ENCODE data around the gene ELOA. TPM values are rescaled to one million over a fixed set of nuclear protein-coding genes. Genes with fewer than 3 reads are reported as not detected.

The ELOA gene
- total RNA-seq, 2 experiments from 2014 or later, result 29.7 to 29.9 TPM

DNA sequence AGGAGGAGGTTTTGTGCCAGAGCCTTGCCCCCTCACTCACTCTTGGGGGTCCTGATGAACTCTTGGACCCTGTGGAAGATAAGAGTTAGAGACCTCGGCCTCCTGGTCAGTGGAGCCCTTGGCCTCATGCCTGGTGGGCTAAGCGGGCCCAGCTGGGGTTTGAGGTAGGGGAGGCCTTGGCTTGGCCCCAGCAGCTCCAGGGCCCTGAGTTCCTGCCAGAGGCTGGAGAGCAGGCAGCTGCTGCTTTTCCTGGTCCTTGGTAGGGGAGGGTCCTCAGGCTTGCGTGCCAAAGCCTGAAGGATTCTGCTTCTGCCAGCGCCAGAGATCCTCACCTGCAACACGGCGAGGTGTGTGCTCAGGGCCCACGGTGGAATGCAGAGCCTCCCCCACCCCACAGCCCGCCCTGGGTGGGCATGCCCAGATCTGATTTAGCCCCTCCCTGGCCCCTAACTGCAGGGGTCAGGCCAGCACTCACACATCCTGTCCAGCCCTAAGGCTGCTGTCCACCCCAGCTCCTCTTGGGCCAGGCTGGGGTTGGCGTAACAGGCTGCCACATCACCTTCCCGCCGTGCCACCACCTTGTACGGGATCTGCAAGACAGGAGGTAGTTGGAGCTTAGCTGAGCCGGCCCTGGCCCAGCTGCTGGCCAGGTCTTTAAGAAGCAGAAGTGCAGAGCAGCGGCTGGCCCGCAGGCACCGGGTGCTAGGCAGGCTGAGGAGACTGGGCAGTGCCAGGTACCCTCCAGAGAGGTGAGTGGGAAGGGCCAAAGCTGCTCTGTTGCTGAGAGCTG, 52.6 kb downstream of the ELOA start:
- intact Hi-C loops (cut with micrococcal nuclease), result no loop called here
- H3K4me1 Mint-ChIP-seq (ENCODE audit: low read depth), result peaks cover 22% of the 10 kb centered on the region
- no peaks in the 10 kb centered on the region for H3K9me3 Mint-ChIP-seq
- ATAC-seq, result no peak
- no peak overlapping the region for H3K27ac Mint-ChIP-seq
- DNase-seq, result no peak
- TF ChIP-seq, protein P1, sequence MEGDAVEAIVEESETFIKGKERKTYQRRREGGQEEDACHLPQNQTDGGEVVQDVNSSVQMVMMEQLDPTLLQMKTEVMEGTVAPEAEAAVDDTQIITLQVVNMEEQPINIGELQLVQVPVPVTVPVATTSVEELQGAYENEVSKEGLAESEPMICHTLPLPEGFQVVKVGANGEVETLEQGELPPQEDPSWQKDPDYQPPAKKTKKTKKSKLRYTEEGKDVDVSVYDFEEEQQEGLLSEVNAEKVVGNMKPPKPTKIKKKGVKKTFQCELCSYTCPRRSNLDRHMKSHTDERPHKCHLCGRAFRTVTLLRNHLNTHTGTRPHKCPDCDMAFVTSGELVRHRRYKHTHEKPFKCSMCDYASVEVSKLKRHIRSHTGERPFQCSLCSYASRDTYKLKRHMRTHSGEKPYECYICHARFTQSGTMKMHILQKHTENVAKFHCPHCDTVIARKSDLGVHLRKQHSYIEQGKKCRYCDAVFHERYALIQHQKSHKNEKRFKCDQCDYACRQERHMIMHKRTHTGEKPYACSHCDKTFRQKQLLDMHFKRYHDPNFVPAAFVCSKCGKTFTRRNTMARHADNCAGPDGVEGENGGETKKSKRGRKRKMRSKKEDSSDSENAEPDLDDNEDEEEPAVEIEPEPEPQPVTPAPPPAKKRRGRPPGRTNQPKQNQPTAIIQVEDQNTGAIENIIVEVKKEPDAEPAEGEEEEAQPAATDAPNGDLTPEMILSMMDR (IDR thresholded peaks at IDR 0.05), result no peak
- no peaks in the 10 kb centered on the region for H3K27me3 Mint-ChIP-seq
- CTCF ChIA-PET, result interaction anchor here (1.2 to 3.9 kb wide), 2 partner anchors 15 to 25 kb away, joined by 3 to 18 read pairs; no protein-coding TSS in a partner anchor
- POLR2A ChIA-PET, result interaction anchor here (16.5 kb wide), 1 partner anchor 17 kb away, joined by 168 read pairs; the partner anchor contains the start of gene PITHD1
- no peak overlapping the region for H3K4me3 Mint-ChIP-seq
- peaks cover 36% of the 10 kb centered on the region for H3K36me3 Mint-ChIP-seq (ENCODE audit: low read depth)

DNA sequence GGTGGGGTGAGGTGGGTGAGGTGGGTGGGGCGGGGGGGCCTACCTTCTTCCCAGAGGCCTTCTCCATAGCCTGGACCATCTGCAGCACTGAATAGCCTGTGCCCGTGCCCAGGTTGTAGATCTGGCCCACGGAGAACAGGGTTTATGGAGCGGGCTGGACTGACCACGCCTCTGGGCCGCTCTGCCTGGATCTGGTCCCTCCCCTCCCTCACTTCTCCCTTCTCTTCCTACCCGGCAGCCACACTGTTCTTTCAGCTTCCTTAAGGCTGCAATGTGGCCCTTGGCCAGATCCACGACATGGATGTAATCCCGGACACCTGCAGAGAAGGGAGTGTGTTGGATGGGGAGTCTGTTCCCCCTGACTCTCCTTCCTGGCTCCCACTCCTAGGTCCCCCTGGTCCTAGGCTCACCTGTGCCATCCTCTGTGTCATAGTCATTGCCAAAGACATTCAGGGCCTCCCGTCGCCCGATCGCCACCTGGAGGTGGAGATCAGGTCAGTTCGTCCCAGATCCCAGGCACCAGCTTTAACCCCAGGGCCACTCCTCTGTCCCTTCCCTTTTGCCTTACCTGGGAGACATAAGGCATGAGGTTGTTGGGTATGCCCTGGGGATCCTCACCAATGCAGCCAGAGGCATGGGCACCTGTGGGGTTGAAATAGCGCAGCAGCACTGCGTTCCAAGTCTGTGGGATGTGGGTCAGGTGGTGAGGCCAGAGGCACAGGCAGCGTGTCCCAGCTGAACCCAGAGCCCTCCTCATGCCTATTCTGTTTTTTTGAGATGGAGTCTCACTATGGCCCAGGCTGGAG, 53.4 kb downstream of the ELOA start:
- DNase-seq (no peak), ATAC-seq (no peak)
- Mint-ChIP-seq H3K27me3 (no peaks in the 10 kb centered on the region), H3K4me3 (no peak overlapping the region), H3K9me3 (no peaks in the 10 kb centered on the region), H3K36me3 (ENCODE audit: low read depth) (peaks cover 31% of the 10 kb centered on the region), H3K4me1 (ENCODE audit: low read depth) (peaks cover 22% of the 10 kb centered on the region), H3K27ac (no peak overlapping the region)
- CTCF ChIA-PET, result interaction anchor here (0.9 to 3.9 kb wide), 2 partner anchors 12 to 25 kb away, joined by 3 to 18 read pairs; no protein-coding TSS in a partner anchor
- TF ChIP-seq, protein P1 (IDR thresholded peaks at IDR 0.05), result no peak
- POLR2A ChIA-PET, result interaction anchor here (0.6 to 16.5 kb wide), 2 partner anchors 18 to 609 kb away, joined by 3 to 168 read pairs; partner anchors contain the start of gene PITHD1
- intact Hi-C loops (cut with micrococcal nuclease), result no loop called here

DNA sequence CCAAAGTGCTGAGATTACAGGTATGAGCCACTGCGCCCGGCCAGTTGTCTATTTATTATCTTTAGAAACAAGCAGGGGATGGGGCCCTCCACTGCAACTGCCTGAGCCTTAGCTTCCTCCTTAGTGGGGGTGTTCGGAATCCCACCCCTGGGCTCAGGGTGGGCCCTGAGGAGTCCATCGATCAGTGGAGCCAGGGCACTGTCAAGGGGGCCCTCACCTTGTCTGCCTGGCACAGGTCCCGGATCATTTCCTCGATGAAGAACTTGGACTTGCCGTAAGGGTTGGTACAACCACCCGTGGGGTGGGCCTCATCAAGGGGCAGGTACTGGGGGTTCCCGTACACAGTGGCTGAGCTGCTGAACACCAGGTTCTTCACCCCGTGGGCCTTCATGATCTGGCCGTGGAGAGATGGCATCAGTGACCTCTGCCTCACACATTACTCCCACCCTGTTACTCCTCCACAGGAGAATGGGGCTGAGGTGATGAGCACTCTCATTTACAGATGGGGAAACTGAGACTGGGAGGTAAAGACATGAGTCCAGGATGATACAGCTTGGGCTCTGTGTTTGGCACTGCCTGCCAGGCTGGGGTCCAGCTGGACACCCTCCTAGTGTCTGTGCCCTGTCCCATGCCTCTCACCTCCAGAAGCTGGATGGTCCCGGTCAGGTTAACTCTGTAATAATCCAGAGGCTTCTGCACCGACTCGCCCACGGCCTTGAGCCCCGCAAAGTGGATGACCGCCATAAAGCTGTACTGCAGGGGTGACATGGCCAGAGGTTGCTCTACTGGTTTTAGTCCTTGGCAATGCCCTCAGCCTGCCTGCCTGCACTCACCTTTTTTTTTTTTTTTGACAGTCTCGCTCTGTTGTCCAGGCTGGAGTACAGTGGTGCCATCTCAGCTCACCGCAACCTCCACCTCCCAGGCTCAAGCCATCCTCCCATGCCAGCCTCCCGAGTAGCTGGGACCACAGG, 54.5 kb downstream of the ELOA start:
- H3K4me1 Mint-ChIP-seq (ENCODE audit: low read depth), result peaks cover 16% of the 10 kb centered on the region
- ChIA-PET POLR2A (interaction anchor here (0.6 to 16.5 kb wide), 4 partner anchors 9 to 610 kb away, joined by 3 to 168 read pairs (median 3); partner anchors contain the start of gene PITHD1), CTCF (interaction anchor here (0.5 to 5.5 kb wide), 7 partner anchors 9 to 296 kb away, joined by 3 to 47 read pairs (median 4); no protein-coding TSS in a partner anchor)
- intact Hi-C loops (cut with micrococcal nuclease), result no loop called here
- ATAC-seq (no peak), DNase-seq (no peak)
- TF ChIP-seq, protein P1 (IDR thresholded peaks at IDR 0.05), result no peak
- H3K27ac Mint-ChIP-seq, result no peak overlapping the region
- no peaks in the 10 kb centered on the region for H3K9me3 Mint-ChIP-seq
- H3K27me3 Mint-ChIP-seq, result no peaks in the 10 kb centered on the region
- peaks cover 29% of the 10 kb centered on the region for H3K36me3 Mint-ChIP-seq (ENCODE audit: low read depth)
- H3K4me3 Mint-ChIP-seq, result no peak overlapping the region

DNA sequence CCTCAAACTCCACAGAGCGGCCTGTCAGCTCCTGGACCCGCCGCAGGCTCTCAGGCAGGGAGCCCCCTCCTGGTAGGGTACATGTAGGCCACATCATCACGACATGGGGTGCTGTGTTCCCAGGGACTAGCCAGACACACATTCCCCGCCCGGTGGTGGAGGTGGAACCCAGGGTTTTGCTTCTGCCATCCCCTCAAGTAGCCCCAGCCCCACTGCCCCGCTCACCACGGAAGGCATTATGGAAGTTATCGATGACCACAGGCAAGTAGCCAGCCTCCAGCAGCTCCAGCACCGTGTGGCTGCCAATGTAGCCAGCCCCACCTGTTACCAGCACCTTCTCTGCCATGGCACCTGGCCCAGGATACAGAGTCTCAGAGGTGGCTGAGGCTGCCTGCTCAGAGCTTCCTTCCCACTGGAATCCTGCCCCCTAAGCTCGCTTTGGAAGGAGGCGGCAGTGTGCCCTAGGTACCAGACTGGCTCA, 55.4 kb downstream of the ELOA start:
- POLR2A ChIA-PET, result interaction anchor here (1.1 to 16.5 kb wide), 3 partner anchors 9 to 20 kb away, joined by 3 to 168 read pairs (median 3); partner anchors contain the start of gene PITHD1
- Mint-ChIP-seq H3K36me3 (ENCODE audit: low read depth) (peaks cover 29% of the 10 kb centered on the region), H3K27ac (peak overlapping the region; percentile 38), H3K4me1 (ENCODE audit: low read depth) (peaks cover 13% of the 10 kb centered on the region), H3K27me3 (no peaks in the 10 kb centered on the region), H3K9me3 (no peaks in the 10 kb centered on the region), H3K4me3 (peak overlapping the region; percentile 92)
- TF ChIP-seq, protein P1 (IDR thresholded peaks at IDR 0.05), result peak; percentile 15
- CTCF ChIA-PET, result interaction anchor here (1.1 to 5.5 kb wide), 5 partner anchors 8 to 118 kb away, joined by 4 to 47 read pairs (median 13); no protein-coding TSS in a partner anchor
- DNase-seq, result peak; percentile 27
- ATAC-seq, result no peak
- intact Hi-C loops (cut with micrococcal nuclease), result no loop called here
